ENCODE results near the gene CHAF1A.
A peak's percentile ranks its signal among the peaks of the same experiment; 100 is the strongest.

The CHAF1A gene

GRCh38 chr19:4402171-4403004, at the start of gene CHAF1A:
TSS of gene CHAF1A (plus strand) at chr19:4402640. CDS start at chr19:4402763, 123 bp downstream.
- DNase-seq = peak; percentile 97 to 99

DNA sequence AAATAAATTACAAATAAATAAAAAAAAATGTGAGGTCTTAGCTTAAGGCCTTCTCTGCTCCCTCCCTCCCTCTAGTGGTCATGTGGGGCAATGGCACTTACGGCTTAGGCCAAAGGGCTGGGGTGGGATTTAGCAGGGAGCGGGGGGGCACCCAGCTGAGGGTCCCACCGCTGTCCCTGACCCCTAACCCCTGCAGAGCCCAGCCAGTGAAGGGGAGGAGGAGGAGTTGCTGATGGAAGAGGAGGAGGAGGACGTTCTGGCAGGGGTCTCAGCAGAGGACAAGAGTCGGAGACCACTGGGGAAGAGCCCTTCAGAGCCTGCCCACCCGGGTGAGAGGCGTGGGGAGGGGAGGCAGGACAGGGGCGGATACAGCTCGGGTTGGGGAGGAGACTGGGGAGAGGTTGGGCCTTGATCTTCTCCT, 49.7 kb upstream of the CHAF1A start:
- DNase-seq = no peak

- no peak for DNase-seq
Observed at GRCh38 chr19:4354282-4354681, 48.2 kb upstream of the CHAF1A start.

- DNase-seq = no peak
Observed at GRCh38 chr19:4354897-4355296, 47.5 kb upstream of the CHAF1A start.

DNA sequence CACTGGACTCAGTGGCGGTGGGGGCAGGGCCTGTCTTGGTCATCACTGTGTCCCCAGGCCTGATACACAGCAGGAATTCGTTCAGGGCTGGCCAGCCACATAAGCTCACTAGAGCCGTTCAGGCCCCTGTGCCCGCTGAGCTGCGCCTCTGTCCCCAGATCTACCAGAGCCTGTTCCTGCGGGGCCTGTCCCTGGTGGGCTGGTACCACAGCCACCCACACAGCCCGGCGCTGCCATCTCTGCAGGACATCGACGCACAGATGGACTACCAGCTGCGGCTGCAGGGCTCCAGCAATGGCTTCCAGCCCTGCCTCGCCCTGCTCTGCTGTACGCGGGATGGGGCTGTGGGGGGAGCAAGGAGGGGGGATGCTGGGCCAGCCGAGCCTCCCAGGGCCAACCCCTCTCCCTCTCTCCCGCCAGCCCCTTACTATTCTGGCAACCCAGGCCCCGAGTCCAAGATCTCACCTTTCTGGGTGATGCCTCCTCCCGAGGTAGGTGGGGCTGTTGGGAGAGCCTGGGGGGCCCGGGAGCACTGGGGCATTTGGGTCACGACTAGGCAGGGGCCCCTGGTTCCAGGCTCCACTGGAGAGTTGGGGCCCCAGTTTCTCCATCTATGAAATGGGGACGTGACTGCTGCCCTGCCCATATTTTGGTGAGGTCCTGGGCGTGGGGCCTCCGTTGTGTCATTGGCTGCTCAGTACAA, 45.2 kb upstream of the CHAF1A start:
- DNase-seq = no peak

GRCh38 chr19:4357921-4358326, 44.5 kb upstream of the CHAF1A start:
- DNase-seq = no peak

DNA sequence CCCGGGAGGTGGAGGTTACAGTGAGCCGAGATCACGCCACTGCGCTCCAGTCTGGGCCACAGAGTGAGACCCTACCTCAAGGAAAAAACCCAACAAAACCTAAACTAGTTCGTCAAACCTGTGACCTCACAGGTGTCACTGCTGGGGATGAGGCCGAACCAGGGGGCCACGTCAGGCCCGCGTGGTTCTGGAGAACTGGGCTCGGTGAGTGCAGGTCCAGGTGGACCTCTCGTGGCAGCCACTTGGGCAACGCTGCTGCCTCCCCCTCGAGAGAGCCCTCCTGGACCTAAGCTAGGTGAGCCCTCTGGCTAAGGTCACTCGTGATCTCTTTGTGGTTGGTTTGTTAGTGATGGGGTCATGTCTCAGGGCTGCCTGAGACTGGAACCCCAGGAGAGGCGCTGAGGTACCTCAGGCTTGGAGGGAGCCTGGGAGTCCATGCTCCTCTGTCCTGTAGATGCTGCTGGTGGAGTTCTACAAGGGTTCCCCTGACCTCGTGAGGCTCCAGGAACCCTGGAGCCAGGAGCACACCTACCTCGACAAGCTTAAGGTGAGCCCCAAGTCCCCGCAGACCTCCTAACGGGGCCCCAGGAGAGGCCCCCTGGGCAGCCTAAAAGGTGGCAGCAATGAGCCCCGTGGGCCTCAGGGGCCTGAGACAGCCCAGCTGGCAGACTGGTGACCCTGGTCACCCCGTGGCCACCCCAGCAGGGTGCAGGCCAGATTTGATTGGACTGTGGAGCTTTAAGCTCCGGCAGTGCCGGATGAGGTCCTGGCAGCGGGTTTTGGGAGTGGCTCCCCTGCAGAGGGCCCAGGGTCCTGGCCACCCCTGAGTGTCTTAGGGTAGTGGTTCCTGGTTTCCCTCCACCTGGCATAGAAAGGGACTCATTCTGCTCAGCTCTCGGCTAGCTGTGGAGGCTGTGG, 43.5 kb upstream of the CHAF1A start:
- no peak for DNase-seq

DNA sequence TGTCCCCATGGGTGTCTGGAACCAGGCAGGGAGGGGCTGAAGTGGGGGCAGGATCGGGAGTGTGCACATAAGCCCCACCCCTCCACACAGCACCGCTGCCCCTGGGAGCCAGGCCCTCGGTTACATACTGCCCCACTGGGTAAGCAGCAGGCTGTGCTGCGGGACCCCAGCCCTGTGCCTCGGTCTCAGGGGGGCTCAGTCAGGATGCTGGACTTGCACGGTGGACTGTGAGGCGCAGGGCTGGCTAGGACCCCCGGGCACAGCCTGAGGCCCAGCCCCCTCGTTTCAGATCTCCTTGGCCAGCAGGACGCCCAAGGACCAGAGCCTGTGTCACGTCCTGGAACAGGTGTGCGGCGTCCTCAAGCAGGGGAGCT, 42.8 kb upstream of the CHAF1A start:
- no peak for DNase-seq

DNA sequence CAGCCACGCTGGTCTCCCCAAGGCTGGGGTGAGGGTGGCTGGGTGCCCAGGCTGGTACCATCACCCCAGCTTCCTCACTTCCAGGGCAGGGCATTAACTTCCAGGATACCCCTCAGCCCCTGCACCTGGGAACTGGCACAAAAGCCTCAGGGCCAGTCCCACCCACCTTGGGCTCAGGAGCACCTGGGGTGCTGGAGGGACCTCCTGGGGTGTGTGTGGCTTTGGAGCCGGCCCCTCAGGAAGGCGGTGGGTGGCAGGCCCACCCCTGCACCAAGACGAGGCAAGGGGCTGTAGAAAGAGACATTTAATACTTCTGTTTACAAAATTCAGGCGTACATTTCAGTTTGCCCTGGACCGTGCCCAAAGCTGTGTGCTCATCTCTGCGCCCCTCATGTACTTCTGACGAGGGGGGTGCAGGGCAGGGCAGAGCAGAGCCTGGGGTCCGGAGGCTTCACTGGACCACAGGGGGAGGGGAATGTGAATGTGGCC, 42.3 kb upstream of the CHAF1A start:
- DNase-seq = no peak

DNA sequence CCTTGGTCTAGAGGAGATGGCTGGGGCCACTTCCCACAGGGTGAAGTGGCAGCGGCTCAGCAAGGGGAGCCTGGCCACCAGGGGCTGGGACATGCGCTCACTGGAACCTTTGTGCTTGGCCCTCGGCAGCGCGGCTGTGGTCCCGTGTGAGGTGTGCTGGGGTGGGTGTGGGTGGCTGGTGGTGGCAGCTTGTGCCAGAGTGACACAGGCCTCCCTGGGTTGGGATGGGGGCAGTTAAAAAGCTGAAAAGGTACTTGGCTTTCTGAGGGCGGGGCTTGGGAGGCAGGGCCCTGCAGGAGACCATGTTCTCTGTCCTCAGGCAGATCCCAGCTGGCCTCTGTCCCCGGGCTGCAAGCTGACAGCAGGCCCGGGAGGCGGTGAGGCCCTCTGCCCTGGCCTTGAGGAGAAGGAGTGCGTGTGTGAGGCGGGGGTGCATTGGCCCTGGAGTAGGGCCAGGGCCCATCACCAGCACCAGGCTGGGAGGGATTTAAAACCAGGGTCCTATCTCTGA, 41.7 kb upstream of the CHAF1A start:
- no peak for DNase-seq

- no peak for DNase-seq
Observed at GRCh38 chr19:4361152-4362046, 41.0 kb upstream of the CHAF1A start.

- no peak for DNase-seq
Observed at GRCh38 chr19:4362101-4362828, 40.2 kb upstream of the CHAF1A start.

GRCh38 chr19:4362831-4363545, 39.5 kb upstream of the CHAF1A start:
- DNase-seq = peak in 1 of 2 experiments; percentile 17

DNA sequence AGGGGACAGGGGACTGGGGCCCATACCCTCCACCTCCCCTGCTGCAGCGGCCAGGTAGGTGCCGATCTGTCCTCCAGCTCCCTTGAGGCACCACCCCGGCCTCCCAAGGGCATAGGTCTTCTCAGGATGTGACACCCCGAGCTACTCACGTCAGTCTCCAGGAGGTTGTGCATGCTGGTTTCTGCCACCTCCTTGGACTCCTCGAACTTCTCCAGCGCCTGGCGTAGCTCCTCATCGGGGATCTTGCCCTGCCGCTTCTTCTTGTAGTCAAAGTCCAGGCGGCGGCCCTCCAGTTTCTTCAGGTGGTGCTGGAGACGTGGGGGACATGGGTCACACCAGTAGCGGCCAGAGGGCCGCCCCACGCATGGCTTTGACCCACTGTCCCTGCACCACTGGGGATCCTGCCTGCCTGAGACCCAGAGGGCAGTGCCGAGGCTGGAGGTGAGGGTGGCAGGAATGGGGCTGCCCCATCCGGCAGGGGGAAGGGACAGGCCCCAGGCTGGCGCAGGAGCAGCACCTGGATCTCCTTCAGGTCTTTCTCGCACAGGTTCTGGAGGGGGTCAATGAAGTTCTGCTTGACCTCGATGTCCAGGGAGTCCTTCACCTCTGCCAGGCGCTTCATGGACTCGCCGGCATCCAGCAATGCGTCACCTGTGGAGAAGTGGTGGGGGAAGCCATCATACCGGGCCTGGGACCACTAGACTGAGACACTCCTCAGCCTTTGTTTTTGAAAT, 38.7 kb upstream of the CHAF1A start:
- DNase-seq = no peak

GRCh38 chr19:4365341-4365740, 37.1 kb upstream of the CHAF1A start:
- no peak for DNase-seq

DNA sequence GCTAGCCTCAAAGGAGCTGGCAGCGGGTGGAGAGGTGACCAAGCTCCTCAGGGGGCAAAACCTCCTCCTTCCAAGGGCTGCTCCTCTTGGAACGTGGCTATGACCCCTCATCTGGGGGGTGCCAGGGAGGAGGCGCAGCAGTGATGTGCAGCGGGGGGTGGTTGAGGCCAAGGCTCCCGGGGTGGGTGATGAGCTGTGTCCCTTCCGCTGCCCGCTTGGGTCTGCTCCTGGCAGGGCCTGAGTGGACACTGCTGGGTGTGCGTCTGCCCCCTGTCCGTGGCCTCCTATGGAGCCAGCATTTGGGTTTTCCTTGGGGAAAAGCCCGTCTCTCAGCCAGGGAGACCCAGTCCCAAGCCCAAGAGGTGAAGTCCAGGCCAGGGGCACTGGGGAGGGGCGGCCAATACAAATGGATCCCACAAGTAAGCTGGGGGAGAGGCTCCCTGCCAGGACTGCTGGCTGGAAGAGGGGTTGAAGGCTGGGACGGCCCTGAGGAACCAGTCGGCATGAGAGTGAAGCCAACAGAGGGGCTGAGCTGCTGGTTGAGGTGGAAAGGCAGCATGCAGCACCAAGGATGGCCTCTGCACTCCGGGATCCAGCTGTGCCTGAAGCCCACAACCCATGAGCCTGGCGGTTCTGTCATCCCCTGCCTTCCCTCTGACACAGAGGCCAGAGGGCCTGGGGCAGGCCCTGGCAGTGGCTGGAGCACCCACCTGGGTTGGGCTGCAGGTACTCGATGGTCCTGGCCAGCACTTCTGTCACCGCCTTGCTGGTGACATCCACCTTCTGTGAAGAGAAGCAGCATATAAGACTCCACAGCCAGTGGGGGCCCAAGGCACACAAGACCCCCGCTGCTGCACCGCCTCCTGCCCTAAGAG, 36.4 kb upstream of the CHAF1A start:
- DNase-seq = no peak

- DNase-seq = no peak
Observed at GRCh38 chr19:4366666-4367335, 35.6 kb upstream of the CHAF1A start.

- DNase-seq = no peak
Observed at GRCh38 chr19:4367336-4367723, 35.1 kb upstream of the CHAF1A start.

All from cerebellar nuclear complex (tissue), 1 donor.